GM18907 (cell line): ENCODE measurements around the gene CENPS.
"Not testable (repeated sequence)": the region's sequence is repeated elsewhere in the genome, so short reads cannot be mapped to it uniquely, and the experiment has no call there.

Experiments
- ATAC-seq: cut with Tn5 transposase; IDR thresholded peaks from one replicate; pipeline ENCODE4 v1.9.1; 2021; ENCODE audit warnings: mild to moderate bottlenecking, moderate library complexity; ENCODE audit not compliant: unreplicated experiment

CENPS gene

GRCh38 chr1:10450156-10450814, 20.1 kb downstream of the CENPS start:
- no peak for ATAC-seq

DNA sequence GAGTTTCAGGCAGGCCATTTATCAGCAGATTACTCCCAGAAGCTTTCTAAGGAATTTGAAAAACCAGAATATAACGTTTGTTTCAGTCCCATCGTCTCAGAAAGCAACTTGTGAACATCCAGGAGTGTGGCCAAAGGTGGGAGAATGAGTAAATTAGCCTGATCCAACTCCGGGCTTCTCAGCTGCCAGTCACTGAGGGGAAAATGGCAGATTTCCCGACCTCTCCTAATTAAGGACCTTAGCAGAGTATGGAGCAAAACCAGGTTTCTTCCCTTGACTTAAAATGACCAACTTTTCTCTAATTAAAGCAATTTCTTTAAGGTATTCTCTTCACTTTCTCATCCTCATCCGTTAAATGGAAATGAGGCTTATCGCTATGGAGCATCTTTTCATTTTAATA, 20.6 kb downstream of the CENPS start:
- no peak for ATAC-seq

DNA sequence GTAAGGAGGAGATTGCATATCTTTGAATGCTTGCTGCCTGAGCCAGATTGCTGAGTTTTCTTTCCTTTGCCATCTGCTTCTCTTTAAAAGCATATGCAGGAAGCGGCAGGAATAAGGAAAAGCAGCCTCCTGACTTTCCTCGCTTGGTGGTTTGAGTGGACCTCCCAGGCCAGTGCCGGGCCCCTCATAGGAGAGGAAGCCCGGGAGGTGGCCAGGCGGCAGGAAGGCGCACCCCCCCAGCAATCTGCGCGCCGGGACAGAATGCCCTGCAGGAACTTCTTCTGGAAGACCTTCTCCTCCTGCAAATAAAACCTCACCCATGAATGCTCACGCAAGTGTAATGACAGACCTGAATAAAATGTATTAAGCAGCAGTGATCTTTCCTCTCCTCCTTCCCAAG, 21.1 kb downstream of the CENPS start:
- ATAC-seq, result no peak

- ATAC-seq, result no peak
Measured at GRCh38 chr1:10456048-10456447, 25.8 kb downstream of the CENPS start.

DNA sequence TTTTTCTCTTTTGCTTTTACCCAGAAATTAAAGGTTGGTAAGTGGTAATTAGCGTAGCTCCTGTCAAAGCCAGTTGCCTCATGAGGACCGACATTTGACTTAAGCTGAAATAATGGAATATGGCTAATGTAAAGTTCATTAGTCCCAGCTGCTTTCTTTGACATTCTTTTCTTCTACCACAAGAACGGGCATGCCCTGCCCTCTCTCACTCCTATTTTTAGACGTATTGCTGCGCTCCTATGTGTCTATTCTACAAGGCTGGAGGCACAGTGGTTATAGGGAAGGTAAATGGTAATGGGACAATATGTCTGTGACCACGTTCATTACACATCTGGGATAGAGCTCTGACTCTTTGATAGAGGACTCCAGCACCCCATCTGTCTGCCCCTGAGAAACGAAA, 26.4 kb downstream of the CENPS start:
- ATAC-seq, result no peak

- ATAC-seq, result not testable (repeated sequence)
Measured at GRCh38 chr1:10457462-10457861, 27.2 kb downstream of the CENPS start.

DNA sequence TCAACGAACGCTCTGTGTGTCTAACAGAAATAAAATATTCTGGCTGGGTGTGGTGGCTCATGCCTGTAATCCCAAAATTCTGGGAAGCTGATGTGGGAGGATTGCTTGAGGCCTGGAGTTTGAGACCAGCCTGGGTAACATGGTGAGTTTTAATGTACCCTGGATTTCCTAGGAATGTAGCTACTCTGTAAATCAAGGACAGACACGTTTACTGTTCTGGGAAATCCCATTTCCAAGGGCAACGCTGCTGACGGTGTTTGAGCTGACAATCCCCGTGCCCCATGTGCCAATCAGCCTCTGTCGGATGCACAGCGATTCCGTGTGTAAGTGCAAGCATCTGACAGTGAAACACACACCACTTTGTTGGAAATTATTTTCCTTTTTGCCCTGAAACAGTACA, 27.6 kb downstream of the CENPS start:
- ATAC-seq, result no peak

DNA sequence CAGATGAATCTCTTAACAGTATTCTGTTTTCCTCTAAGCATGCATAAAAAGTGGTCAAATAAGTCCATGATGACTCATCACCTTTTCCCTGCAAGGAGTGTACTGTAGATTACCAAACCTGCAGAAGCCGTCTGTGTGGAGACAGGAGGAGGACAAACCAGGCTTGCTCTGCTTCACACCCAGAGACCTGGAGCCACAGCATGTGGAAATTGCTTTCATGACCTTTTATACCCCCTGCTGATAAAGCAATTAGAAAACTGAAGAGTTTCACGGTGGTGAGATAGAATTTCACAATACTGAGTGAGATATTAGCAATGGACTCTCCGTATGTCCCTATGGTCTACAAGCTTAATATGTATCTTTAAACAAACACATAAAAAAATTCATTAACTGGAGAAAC, 29.0 kb downstream of the CENPS start:
- no peak for ATAC-seq

GRCh38 chr1:10467078-10467477, 36.8 kb downstream of the CENPS start:
- ATAC-seq, result no peak

- ATAC-seq, result no peak
Measured at GRCh38 chr1:10470043-10470442, 39.8 kb downstream of the CENPS start.

- peak; percentile 9 for ATAC-seq
Measured at GRCh38 chr1:10471411-10472219, 41.4 kb downstream of the CENPS start.

GRCh38 chr1:10472220-10473144, 42.2 kb downstream of the CENPS start, which contains the start of gene DFFA:
Gene DFFA (minus strand): TSS chr1:10472529. CDS start chr1:10472458, 71 bp downstream.
- peak; percentile 79 for ATAC-seq

GRCh38 chr1:10473145-10473765, 43.0 kb downstream of the CENPS start:
- no peak for ATAC-seq

- ATAC-seq, result not testable (repeated sequence)
Measured at GRCh38 chr1:10474309-10474612, 44.0 kb downstream of the CENPS start.

GRCh38 chr1:10474613-10475507, 44.6 kb downstream of the CENPS start, which contains the start of gene PEX14:
Gene PEX14 (plus strand): TSS chr1:10474950. CDS start chr1:10474967, 17 bp downstream.
- peak; percentile 75 for ATAC-seq

DNA sequence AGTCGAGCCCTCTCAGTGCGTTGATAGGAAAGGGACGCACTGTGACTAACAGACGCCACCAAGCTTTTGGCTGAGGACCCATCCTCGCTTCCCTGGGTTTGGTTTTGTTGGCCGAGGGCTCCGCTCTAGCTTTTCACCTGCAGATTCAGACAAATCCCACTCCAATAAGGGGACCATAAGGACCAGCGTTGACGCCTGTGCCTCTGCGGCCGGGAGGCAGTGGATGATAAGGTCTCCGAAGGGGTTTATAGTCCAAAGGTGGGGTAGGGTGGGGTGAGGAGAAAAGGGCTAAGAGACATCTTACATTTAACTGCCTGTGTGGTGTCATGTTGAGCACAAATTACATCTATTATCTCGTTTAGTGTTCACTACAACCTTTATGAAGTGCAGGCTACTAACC, 45.3 kb downstream of the CENPS start:
- ATAC-seq, result no peak

- no peak for ATAC-seq
Measured at GRCh38 chr1:10479296-10479695, 49.1 kb downstream of the CENPS start.

DNA sequence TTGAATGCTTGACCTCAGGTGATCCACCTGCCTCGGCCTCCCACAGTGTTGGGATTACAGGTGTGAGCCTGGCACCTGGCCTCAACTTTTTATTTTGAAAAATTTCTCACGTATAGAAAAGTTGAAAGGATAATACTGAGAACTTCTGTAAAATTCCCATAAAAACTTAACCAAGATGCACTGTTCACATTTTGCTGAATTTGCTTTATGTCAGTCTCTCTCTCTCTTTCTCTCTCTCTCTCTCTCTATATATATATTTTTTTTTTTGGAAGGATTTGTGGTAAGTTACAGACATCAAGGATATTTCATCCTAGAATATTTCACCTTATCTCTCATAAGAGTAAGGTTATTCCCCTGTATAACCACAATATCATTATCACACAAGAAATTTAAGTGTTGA, 50.4 kb downstream of the CENPS start:
- ATAC-seq, result no peak

GRCh38 chr1:10484521-10484920, 54.3 kb downstream of the CENPS start:
- ATAC-seq, result no peak
